Measurements from ENCODE around the gene C11orf24.

GRCh38 chr11:68251765-68252164 is 20.0 kb downstream of the C11orf24 start:
- TF ChIP-seq CTCF (IDR thresholded peaks at IDR 0.05) (no peak), POLR2A (IDR thresholded peaks at IDR 0.05) (no peak)
